ENCODE results near the gene ASTL. TPM values are rescaled to one million over a fixed set of nuclear protein-coding genes. Genes with fewer than 3 reads are reported as not detected.

ASTL gene
- total and polyA plus RNA-seq, 8 donors: 0.08 TPM; not detected in 7

- DNase-seq: no peak
- H3K4me3 ChIP-seq: no peak overlapping the region
- no peaks in the 10 kb centered on the region for H3K4me1 ChIP-seq
- TF ChIP-seq EP300 (IDR thresholded peaks at IDR 0.05) (no peak), CTCF (IDR thresholded peaks at IDR 0.05) (no peak), POLR2A (IDR thresholded peaks at IDR 0.05) (no peak), POLR2AphosphoS5 (IDR thresholded peaks at IDR 0.05) (no peak)
- 82 to 94% (median 92%) methylated on average over 7 to 11 of the region's 11 CpGs for WGBS, 5 donors
- intact Hi-C loops (cut with DNase I; ENCODE audit: low total_unique reads): no loop called here
- H3K36me3 ChIP-seq: no peaks in the 10 kb centered on the region
- H3K27ac ChIP-seq: no peak overlapping the region
- no peaks in the 10 kb centered on the region for H3K9me3 ChIP-seq
- peaks cover 0 to 47% (median 0%) of the 10 kb centered on the region in 3 donors for H3K27me3 ChIP-seq
Measured at GRCh38 chr2:96123936-96124335, 14.4 kb downstream of the ASTL start.

GRCh38 chr2:96123290-96123689 is 15.0 kb downstream of the ASTL start:
- Histone ChIP-seq H3K4me1 (no peaks in the 10 kb centered on the region), H3K9me3 (no peaks in the 10 kb centered on the region), H3K27me3 (peaks cover 0 to 53% (median under 1%) of the 10 kb centered on the region in 3 donors), H3K4me3 (no peak overlapping the region), H3K27ac (no peak overlapping the region), H3K36me3 (no peaks in the 10 kb centered on the region)
- WGBS, 5 donors: 75 to 100% (median 90%) methylated on average over 1 of the region's 1 CpG; no CpG with 5 or more reads in 1 of the 5 donors
- TF ChIP-seq EP300 (IDR thresholded peaks at IDR 0.05) (no peak), CTCF (IDR thresholded peaks at IDR 0.05) (no peak), POLR2A (IDR thresholded peaks at IDR 0.05) (no peak), POLR2AphosphoS5 (IDR thresholded peaks at IDR 0.05) (no peak)
- intact Hi-C loops (cut with DNase I; ENCODE audit: low total_unique reads): no loop called here
- no peak for DNase-seq

GRCh38 chr2:96122391-96122790 is 15.9 kb downstream of the ASTL start:
- Histone ChIP-seq H3K27ac (no peak overlapping the region), H3K4me1 (peaks cover under 1 to 5% (median 4%) of the 10 kb centered on the region in 4 donors), H3K9me3 (no peaks in the 10 kb centered on the region), H3K4me3 (no peak overlapping the region), H3K27me3 (peaks cover 5 to 62% (median 9%) of the 10 kb centered on the region in 3 donors), H3K36me3 (no peaks in the 10 kb centered on the region)
- TF ChIP-seq EP300 (IDR thresholded peaks at IDR 0.05) (no peak), CTCF (IDR thresholded peaks at IDR 0.05) (no peak), POLR2A (IDR thresholded peaks at IDR 0.05) (no peak), POLR2AphosphoS5 (IDR thresholded peaks at IDR 0.05) (no peak)
- 80 to 91% (median 86%) methylated on average over 4 to 5 of the region's 5 CpGs for WGBS, 5 donors
- intact Hi-C loops (cut with DNase I; ENCODE audit: low total_unique reads): no loop called here
- DNase-seq: no peak

- Histone ChIP-seq H3K36me3 (no peaks in the 10 kb centered on the region), H3K9me3 (no peaks in the 10 kb centered on the region), H3K27ac (no peak overlapping the region), H3K4me3 (no peak overlapping the region), H3K4me1 (peaks cover 11 to 14% (median 13%) of the 10 kb centered on the region in 4 donors), H3K27me3 (peaks cover 5 to 72% (median 14%) of the 10 kb centered on the region in 3 donors)
- intact Hi-C loops (cut with DNase I; ENCODE audit: low total_unique reads): no loop called here
- TF ChIP-seq POLR2A (IDR thresholded peaks at IDR 0.05): no peak
- 87 to 95% (median 91%) methylated on average over 4 of the region's 4 CpGs for WGBS, 5 donors
- DNase-seq: no peak
Measured at GRCh38 chr2:96121414-96121813, 16.9 kb downstream of the ASTL start.

- WGBS, 5 donors: 66 to 72% (median 68%) methylated on average over 7 of the region's 7 CpGs
- intact Hi-C loops (cut with DNase I; ENCODE audit: low total_unique reads): no loop called here
- no peak for DNase-seq
- Histone ChIP-seq H3K27ac (no peak overlapping the region), H3K9me3 (no peaks in the 10 kb centered on the region), H3K27me3 (peaks cover 5 to 76% (median 18%) of the 10 kb centered on the region in 3 donors), H3K36me3 (no peaks in the 10 kb centered on the region), H3K4me3 (no peak overlapping the region), H3K4me1 (peaks cover 15 to 18% (median 17%) of the 10 kb centered on the region in 4 donors)
- TF ChIP-seq POLR2A (IDR thresholded peaks at IDR 0.05) (no peak), POLR2AphosphoS5 (IDR thresholded peaks at IDR 0.05) (no peak), EP300 (IDR thresholded peaks at IDR 0.05) (no peak), CTCF (IDR thresholded peaks at IDR 0.05) (no peak)
Measured at GRCh38 chr2:96120991-96121390, 17.3 kb downstream of the ASTL start.
